HG02840 (cell line): ENCODE measurements around the gene NTSR2.

Source experiments
- ATAC-seq: cut with Tn5 transposase; IDR thresholded peaks from one replicate; pipeline ENCODE4 v1.9.1; 2021; ENCODE audit warnings: mild to moderate bottlenecking, moderate library complexity, moderate number of reproducible peaks; ENCODE audit not compliant: unreplicated experiment, low FRiP score

NTSR2 gene

DNA sequence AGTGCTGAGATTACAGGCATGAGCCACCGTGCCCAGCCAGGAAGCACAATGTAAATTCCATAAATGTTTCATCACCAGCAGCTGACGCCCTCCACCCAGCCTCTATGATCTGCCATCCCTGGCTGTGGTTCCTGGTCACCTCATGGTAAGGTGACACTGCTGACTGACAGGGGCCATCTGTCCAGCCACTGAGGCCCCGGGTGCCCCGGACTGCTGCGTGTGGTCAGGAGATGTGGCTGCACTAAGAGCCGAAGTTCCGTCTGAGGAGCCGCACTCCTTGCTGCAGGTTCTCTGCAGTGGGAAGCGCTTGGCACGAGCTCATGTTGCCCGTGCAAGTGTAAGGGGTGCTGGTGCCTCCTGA lies 10.9 kb downstream of the NTSR2 start:
- no peak for ATAC-seq

DNA sequence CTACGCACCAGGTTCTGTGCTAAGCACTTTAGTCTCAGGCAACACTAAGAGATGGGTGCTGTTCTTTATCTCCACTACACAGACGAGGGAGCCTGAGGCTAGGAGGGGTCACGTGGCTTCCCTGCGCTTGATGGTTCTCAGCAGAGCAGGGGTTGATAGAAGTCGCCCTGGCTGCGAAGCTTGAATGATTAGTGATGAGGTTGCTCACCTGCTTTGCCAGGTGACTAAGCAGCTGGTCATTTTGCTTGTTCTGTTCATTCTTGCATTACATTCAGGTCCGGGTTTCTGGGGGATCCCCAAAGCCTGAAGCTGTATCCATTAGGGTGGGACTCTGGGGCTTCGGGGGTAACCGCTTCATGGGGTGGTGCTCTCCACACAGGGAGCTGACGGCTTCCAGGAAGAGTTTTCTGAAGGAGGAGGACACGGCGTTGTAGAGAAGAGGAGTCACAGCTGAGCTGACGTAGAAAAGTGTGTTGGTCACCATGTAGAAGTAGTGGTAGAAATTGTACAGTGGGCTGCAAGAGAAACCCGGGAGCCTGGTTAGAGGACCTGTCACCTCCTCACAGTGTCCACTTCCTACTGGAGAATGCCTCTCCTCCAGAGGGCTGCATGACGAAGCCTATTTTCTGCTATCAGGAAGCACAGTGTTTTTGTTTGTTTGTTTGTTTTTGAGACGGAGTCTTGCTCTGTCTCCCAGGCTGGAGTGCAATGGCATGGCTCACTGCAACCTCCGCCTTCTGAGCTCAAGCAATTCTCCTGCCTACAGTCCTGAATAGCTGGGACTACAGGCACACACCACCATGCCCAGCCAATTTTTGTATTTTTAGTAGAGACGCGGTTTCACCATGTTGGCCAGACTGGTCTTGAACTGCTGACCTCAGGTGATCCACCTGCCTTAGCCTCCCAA lies 11.5 kb downstream of the NTSR2 start:
- ATAC-seq = no peak

DNA sequence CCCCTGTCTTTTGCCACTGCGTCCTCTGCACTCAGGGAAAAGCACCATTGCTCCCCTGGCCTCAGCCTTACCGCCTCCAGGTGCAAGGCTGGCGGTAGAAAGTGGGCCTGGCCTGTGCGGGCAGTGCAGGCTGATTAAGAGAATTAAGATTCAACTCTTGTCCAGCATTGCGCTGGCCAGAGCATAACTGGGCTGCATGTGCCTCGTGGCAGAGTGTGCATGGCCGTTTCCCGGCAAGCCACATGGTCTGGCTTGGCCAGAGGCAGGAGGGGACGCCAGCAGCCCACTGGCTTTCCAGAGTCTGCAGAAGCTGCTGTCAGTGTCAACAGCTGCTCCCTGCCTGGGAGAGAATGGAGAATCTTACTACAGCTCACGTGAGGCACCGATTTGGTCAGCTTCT lies 12.3 kb downstream of the NTSR2 start:
- ATAC-seq = no peak

DNA sequence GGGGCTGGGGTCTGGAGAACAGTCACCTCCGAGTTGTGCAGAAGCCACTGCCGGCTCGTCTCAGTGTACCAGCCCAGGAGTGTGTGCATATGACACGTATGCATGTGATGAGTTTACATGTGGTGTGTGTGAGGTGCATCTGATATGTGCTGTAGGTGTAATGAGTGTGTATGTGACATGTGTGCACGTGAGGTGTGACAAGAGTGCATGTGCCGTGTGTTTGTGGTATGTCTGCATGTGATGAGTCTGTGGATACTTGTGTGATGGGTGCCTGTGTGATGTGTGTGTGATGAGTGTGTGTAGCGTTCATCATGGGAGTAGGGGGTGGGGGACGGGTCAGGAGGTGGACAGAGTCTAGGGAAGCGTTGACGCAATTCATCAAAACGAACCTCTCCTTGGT lies 12.8 kb downstream of the NTSR2 start:
- no peak for ATAC-seq

DNA sequence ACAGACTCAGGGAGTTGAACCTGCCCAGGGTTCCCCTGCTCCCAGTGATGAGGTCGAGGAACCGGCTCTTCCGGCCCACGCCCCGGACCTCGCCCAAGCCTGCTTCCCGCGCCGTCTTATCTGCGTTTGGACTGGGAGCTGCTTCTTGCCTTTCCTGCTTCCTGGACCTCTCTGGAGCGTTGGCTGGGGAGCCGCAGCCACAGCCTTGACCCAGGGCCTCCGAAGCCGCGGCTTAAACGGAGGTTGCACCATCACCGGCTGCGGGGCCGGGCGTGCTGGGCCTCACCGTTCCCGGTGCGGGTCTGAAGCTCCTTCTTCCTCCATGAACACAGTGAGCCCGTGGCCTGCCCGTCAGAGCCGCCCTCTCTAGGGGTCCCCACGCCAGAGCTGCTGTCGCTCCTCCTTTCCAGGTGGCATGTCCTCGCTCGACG lies 13.3 kb downstream of the NTSR2 start:
- ATAC-seq = no peak

DNA sequence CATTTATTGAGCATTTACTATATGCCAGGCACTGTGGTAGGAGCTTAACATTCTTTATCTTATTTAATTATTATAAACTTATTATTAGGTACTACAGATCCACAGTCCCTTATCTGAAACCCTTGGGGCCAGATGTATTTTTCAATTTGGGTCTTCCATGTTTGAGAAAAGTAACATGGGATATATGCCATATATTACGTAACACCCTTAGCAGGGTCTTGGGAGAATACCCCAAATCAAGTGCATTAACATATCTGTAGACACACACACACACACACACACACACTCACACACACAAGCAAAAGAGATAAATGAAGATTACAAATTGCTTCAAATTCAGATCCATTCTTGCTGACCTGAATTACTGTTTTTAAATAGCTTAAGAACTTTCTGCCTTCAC lies 13.7 kb downstream of the NTSR2 start:
- no peak for ATAC-seq

DNA sequence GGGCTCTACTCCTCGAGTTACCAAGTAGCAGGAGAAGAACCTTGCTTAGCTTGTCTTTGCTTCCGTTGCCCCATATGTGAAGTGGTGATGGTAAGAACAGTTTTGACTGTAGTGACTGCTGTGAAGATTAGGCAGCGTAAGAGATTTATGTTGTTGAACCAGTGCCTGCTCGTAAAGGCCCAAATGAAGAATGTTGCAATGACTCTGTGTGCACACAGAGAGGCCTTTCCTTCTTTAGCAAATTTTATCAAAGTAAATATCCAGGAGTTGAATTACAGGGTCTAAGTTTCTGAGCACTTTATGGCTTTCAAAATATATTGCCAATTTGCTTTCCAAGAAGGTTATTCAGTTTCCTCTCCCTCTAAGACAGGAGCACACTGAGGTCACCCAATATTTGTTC lies 14.5 kb downstream of the NTSR2 start:
- ATAC-seq = no peak

DNA sequence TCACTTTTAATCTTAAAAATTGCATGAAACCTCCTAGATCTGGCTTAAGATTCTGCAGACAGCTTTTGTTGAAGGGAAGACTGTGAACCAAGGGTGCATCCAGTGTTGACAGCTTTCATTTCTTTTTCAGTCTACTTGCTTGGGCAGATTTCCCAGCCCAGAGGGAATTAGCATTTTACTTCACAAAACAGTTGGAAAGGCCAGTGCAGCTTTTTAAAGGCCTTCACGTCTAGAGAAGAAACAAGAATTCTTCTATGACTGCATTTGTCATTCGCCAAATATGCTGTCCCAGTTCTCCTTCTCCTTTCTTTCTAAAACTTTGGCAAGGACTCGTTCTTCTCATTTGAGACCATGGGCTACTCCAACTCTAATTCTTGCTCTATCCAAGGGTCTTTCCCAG lies 17.4 kb downstream of the NTSR2 start:
- no peak for ATAC-seq

DNA sequence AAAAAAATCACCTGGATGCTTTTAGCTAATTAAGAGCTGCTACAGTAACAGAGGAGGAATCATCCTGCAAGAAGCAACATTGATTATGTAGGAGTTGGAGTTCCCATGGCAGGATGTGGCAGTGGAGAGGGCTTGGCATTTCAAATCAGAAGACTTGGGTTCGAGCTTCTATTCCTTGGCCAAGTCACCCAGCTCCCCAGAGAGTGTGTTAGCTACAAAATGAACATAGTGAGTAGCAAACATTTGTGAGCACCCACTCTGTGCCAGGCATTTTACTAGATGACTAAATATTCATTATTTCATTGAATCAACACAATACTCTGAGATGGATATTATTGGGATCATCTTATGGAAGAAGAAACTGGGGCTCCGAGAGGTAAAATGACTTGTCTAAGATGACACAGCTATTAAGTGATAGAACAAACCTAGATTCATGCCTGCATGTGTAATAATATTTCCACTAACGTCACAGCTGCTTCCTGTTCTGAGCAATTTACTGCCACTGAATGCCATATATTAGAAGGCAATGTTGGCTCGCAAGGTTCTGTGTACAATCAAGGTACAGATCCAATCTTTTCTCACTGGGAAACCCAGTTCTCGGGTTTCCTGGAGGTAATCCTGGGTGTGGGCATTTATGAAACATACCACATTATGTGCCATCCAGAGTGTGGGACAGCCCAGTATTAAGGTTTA lies 18.0 kb downstream of the NTSR2 start:
- ATAC-seq = no peak

DNA sequence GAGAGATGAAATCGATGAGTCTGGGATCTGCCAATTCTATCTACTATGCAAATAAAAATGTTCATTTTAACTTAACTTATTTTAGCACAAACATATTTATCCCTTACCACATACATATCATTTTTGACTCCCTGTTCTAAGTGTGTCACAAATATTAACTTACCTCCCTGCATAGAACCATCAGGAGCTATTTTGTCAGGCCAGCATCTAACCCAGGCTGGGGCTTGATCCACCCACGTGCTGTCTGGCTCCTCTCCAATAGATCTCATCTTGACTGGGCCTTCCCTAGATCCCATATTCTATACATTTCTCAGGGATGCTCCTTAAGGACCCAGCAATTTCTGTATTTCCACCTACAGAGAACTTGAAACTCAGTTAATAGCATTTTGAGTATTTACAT lies 20.9 kb downstream of the NTSR2 start:
- ATAC-seq = no peak

DNA sequence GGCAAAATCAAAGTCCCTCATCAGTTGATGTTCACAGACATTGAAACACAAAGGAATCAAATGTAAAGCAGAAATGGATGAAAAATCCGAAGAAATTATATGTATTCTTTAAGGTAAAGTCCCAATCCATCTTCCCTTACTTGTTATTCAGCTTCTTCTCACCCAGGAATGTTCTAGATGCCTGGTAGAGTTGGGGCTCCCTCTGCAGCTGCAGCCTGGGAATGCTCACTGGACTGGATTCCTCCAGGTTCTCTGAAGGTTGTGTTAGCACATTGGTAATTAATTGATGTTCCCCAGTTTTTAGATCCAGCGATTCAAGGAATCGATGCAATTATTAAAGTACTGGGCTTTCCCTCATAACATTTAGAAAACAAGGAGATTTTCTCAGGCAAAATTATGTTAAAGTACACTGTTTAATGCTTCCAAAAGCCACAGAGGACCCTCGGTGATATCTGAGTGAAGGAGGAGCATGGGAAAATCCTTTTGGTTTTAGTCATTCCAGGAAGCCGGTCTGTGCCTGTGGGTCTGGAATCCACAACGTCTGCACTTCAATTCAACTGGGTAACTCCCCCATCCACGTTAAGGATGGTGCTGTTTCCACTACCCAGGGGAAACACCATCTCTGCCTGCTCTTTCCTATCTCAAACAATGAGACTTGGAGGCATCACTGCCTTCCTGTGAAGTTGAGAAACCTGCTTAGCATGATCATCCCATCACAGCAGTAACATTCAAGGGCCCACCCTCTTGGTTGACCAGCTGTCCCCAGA lies 22.0 kb downstream of the NTSR2 start:
- ATAC-seq = no peak

DNA sequence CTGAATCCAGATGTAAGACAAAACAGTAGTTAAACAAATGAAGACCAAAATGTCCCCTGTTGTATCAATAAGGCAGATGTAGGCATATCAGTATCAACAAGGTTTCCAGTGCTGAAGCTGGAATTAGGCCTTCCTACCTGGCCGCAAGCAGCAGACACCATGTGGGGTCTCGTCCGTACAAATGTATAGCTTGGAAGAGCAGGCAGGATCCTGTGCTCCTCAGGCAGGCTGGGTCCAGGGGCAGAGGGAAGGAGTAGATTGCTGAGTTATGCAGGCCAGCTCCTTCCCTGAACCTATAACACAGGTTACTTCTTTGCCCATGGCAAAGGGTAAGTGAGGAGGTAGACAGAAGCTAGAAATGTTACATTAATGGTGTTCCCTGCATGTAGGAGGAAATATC lies 23.5 kb downstream of the NTSR2 start:
- no peak for ATAC-seq

DNA sequence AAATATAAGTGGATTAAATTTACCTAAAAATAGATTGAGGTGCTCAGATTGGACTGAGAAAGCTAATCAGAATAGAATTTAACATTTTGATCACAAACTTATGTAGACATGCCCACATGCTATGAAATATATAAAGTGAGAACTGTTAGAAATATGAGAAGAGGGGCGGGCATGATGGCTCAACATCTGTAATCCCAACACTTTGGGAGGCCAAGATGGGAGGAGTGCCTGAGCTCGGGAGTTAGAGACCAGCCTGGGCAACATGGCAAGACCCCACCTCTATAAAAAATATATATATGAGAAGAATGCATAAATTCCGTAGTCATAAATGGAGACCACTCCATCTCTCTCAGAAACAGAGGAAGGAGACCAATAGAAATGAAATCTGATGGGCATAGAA lies 25.7 kb downstream of the NTSR2 start:
- no peak for ATAC-seq

DNA sequence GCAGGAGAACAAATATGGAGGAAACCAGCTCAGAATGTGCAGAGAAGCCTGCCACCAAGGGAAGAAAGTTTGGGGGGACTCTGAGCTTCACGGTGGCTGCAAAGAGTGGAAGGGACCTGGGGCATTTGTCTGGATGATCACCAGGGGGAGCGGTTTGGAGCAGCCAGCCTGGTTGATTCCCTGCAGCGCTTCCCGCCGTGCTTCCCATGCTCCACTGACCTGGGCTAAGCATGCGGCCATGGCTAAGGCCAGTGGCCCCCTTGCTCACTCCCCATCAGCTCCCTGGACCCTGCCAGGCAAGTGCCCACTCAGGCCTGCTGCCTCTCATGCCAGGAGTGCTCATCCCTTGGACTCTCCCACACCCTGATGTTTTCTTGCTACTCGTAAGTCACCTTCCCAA lies 27.0 kb downstream of the NTSR2 start:
- no peak for ATAC-seq

DNA sequence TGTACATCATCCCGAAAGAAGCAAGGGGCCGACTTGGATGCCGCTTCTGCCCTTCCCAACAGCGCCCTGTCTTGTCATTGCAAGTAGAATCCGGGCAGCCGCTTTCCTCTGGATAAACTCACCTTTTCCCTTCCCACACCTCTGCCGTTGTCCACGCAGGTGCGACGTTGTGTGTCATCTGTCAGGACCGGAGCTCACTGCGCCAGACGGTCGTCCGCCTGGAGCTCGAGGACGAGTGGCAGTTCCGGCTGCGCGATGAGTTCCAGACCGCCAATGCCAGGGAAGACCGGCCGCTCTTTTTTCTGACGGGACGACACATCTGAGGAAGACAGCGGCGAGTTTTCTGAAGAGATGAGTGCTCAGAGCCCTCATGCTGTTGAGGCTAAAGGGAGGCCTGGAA lies 29.9 kb downstream of the NTSR2 start:
- ATAC-seq = no peak

DNA sequence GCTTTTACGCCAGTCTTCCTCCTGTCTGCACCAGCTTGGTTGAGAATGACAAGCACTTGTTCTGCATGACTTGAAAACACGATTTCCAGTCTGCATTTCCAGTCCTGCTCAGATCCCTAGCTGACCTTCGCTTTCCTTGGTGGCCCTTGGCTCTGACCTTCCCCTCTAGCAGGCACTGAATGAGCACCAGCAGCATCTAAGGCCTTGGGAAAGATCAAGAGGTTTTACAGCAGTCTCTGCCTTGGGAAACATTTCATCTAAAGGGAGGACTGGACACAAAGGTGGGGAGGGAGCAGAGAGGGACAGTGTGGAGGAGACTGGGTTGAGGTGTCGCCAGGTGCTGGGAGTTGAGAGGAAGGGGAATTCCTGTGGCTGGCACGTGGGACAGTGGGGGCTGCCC lies 30.5 kb downstream of the NTSR2 start:
- ATAC-seq = no peak

DNA sequence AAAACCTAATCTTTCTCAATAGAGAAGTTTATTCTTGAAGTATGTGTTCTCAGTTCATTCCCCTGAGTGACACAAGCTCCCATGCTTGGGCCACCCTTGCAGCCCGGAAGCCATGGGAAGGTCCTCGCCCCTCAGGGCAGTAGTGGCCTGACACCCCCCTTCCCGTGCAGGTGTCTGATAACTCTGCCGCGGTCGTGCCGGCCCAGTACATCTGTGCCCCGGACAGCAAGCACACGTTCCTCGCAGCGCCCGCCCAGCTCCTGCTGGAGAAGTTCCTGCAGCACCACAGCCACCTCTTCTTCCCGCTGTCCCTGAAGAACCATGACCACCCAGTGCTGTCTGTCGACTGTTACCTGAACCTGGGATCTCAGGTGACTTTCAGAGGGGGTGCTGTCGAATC lies 32.4 kb downstream of the NTSR2 start:
- ATAC-seq = no peak

DNA sequence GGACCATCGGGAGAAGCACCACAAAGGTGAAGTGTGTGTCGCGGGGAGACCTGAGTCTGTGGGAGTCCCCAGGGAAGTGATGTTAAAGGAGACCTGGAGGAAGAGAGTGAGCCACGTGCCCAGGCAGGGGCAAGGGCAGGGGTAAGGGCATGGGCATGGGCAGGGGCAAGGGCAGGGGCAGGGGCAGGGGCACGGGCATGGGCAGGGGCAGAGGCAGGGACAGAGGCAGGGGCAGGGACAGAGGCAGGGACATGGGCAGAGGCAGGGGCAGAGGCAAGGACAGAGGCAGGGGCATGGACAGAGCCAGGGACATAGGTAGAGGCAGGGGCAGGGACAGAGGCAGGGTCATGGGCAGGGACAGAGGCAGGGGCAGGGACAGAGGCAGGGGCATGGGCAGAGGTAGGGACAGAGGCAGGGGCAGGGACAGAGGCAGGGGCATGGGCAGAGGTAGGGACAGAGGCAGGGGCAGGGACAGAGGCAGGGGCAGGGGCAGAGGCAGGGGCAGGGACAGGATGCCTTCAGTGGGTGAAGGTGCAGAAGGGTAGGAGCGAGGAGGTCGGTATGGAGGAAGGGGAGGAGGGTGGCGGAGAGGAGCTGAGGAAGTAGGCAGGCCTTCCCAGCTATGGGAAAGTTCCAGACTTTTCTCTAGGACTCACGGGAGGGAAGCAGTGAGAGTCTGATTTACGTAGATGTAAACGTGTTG lies 33.3 kb downstream of the NTSR2 start:
- ATAC-seq = no peak

DNA sequence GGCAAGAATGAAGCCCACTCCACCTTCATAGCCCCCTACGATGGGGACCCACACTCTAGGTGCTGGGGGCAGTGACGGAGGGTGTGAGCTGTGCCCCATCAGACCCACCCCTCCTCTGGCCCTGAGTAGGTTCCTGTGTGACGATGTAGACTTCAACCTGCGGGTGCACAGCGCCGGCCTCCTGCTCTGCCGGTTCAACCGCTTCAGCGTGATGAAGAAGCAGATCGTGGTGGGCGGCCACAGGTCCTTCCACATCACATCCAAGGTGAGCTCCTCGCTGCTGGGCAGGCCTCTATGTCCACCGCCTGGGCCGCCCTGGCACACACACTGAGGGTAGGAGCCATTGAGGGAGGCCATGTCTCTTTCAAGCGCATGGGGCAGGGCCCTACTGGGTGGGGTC lies 34.9 kb downstream of the NTSR2 start:
- ATAC-seq = no peak

DNA sequence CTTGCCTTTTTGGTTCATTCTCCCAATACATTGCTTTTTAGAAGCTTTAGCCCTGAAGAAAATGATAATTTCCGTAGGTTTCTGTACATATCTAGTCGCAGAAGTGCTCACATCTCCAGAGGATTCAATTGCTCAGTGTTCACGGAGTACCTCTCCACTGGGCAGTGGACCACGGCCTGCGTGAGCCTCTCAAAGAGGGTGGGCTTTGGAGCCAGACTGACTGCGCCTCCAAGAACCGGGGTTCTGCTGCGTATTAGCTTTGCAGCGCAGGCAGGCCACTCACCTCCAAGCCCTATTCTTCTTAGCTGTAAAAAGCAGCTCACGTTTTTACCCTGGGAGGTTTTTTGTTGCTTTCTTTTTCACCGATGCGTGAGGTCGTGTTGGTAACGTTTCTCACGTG lies 35.4 kb downstream of the NTSR2 start:
- ATAC-seq = no peak
